Measurements from ENCODE around the gene TF.

DNA sequence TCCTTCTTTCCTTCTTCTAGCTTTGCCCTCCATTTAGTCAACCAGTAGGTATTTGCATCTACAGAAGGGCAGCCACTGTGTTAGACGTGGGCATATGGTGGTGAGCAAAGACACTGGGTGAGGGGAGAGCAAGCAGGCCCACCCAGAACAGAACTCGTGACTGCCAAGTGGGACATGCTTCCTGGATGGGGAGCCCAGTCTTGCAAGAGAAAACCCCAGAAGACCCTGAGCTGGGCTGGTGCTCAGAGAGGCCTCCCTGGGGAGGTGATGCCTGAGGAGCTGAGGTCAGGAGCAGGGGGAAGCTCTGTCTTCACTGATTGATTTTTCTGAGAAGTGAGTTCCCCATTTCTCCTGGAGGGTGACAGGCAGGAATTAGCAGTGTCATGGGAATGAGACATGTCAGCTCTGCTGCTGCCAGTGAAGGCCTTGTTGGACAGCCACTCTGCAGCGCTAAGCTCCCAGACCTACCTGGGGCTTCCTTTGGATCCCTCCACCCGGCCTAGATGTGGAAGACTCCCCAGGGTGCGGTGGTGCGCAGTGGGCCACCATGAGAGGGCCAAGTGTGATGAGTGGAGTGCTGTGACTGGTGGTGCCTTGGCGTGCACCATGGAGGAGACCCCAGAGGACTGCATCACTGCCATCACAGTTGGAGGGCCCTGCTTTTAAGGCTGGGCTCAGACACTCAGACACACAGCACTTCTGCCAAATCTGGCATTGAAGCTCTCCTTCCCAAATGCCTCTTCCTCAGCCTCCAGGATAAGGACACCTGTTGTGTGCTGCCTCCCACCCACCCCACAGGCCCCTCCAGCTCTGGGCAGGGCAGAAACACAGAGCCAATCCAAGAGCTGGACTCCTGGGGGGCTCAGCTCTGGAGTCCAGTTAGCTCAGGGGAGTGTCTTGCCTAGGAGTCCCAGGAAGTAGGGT, 44.5 kb upstream of the TF start:
- TF ChIP-seq, protein P1, sequence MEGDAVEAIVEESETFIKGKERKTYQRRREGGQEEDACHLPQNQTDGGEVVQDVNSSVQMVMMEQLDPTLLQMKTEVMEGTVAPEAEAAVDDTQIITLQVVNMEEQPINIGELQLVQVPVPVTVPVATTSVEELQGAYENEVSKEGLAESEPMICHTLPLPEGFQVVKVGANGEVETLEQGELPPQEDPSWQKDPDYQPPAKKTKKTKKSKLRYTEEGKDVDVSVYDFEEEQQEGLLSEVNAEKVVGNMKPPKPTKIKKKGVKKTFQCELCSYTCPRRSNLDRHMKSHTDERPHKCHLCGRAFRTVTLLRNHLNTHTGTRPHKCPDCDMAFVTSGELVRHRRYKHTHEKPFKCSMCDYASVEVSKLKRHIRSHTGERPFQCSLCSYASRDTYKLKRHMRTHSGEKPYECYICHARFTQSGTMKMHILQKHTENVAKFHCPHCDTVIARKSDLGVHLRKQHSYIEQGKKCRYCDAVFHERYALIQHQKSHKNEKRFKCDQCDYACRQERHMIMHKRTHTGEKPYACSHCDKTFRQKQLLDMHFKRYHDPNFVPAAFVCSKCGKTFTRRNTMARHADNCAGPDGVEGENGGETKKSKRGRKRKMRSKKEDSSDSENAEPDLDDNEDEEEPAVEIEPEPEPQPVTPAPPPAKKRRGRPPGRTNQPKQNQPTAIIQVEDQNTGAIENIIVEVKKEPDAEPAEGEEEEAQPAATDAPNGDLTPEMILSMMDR (tag by site-specific recombination; IDR thresholded peaks at IDR 0.05): no peak
- TF ChIP-seq, protein P2, sequence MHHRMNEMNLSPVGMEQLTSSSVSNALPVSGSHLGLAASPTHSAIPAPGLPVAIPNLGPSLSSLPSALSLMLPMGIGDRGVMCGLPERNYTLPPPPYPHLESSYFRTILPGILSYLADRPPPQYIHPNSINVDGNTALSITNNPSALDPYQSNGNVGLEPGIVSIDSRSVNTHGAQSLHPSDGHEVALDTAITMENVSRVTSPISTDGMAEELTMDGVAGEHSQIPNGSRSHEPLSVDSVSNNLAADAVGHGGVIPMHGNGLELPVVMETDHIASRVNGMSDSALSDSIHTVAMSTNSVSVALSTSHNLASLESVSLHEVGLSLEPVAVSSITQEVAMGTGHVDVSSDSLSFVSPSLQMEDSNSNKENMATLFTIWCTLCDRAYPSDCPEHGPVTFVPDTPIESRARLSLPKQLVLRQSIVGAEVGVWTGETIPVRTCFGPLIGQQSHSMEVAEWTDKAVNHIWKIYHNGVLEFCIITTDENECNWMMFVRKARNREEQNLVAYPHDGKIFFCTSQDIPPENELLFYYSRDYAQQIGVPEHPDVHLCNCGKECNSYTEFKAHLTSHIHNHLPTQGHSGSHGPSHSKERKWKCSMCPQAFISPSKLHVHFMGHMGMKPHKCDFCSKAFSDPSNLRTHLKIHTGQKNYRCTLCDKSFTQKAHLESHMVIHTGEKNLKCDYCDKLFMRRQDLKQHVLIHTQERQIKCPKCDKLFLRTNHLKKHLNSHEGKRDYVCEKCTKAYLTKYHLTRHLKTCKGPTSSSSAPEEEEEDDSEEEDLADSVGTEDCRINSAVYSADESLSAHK (tag by site-specific recombination; IDR thresholded peaks at IDR 0.05): no peak

All from HEK293 (cell line).